ENCODE measurements around the gene PCNX2. TPM values are rescaled to one million over a fixed set of nuclear protein-coding genes. Genes with fewer than 3 reads are reported as not detected.

Gene PCNX2
- polyA plus RNA-seq, 3 donors: 0.29 to 7.9 (median 0.62) TPM

DNA sequence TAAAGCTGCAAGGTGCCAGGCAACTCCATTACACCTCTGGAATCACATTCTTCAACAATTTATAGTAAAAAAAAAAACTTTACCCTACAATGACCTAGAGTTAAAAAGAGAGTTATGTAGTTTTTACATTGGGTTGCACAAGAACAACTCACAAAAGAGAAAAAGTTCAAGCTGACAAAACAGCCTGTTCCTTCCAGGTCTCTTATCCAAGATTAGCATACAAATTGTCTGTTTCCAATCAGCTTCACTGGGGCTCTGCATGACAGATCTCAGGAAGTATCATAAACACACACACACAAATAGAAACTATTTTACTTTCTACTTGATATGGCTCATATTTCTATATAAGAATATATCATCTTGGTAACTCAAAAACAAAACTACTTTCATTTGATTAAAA lies 154.6 kb downstream of the PCNX2 start:
- intact Hi-C loops (cut with micrococcal nuclease): no loop called here
- Histone ChIP-seq H2AFZ (ENCODE audit: insufficient read depth, low read depth, low read length, poor library complexity, severe bottlenecking) (no peak overlapping the region), H3K79me2 (ENCODE audit: insufficient read depth, low read length) (no peaks in the 10 kb centered on the region), H3K9me3 (replicated peaks in 1 of 2; ENCODE audit: control insufficient read depth in 1 of 2, insufficient read depth in 1 of 2, low read length in 2 of 2) (no peaks in the 10 kb centered on the region), H4K20me1 (ENCODE audit: insufficient read depth, low read length) (no peaks in the 10 kb centered on the region), H3K4me2 (replicated peaks; ENCODE audit: extremely low read depth, low read length, poor library complexity, severe bottlenecking) (no peak overlapping the region), H3K36me3 (replicated peaks in 1 of 2; ENCODE audit: control insufficient read depth in 1 of 2, insufficient read depth in 2 of 2, low read length in 2 of 2) (no peaks in the 10 kb centered on the region), H3K27ac (ENCODE audit: low read depth in 1 of 2, low read length in 2 of 2) (no peak overlapping the region), H3K4me1 (ENCODE audit: control insufficient read depth in 1 of 2, insufficient read depth in 2 of 2, low read length in 2 of 2) (no peaks in the 10 kb centered on the region), H3K4me3 (replicated peaks in 1 of 3; ENCODE audit: low read depth in 2 of 3, low read length in 3 of 3) (no peak overlapping the region), H3K27me3 (ENCODE audit: control insufficient read depth in 2 of 2, insufficient read depth in 2 of 2, low read length in 2 of 2) (no peaks in the 10 kb centered on the region), H3K9ac (ENCODE audit: insufficient read depth, low read length, poor library complexity, severe bottlenecking) (no peak overlapping the region)
- no peak for DNase-seq
- Mint-ChIP-seq H3K4me1 (no peaks in the 10 kb centered on the region), H3K27me3 (ENCODE audit: low read depth in 3 of 3) (no peaks in the 10 kb centered on the region), H3K27ac (no peak overlapping the region), H3K9me3 (peaks cover 0 to 2% (median 0%) of the 10 kb centered on the region in 7 donors), H3K36me3 (peaks cover 6 to 12% of the 10 kb centered on the region in 2 donors), H3K4me3 (no peak overlapping the region)
- TF ChIP-seq, protein P1, sequence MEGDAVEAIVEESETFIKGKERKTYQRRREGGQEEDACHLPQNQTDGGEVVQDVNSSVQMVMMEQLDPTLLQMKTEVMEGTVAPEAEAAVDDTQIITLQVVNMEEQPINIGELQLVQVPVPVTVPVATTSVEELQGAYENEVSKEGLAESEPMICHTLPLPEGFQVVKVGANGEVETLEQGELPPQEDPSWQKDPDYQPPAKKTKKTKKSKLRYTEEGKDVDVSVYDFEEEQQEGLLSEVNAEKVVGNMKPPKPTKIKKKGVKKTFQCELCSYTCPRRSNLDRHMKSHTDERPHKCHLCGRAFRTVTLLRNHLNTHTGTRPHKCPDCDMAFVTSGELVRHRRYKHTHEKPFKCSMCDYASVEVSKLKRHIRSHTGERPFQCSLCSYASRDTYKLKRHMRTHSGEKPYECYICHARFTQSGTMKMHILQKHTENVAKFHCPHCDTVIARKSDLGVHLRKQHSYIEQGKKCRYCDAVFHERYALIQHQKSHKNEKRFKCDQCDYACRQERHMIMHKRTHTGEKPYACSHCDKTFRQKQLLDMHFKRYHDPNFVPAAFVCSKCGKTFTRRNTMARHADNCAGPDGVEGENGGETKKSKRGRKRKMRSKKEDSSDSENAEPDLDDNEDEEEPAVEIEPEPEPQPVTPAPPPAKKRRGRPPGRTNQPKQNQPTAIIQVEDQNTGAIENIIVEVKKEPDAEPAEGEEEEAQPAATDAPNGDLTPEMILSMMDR (IDR thresholded peaks at IDR 0.05): no peak

DNA sequence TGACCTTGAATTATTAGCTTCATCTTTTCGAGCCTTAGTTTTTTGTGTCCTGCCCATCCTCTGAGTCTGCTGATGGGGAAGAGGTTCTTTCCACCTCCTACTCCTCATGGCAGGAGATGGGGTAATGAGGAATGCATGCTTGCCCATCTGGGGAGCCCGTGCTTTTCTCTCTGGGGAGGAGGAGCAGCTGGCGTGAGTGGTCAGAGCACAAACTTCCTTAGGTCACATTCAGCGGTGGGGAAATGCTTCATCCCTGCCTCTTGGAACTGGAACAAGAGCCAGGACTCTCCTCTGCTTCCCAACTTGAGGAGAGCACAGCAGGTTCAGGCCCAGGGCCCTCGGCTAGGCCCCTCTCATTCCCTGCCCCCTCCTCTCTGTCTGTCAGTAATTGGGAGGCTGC lies 155.0 kb downstream of the PCNX2 start:
- intact Hi-C loops (cut with micrococcal nuclease): no loop called here

More for the DNA sequence above, 155.0 kb downstream of the PCNX2 start:
- H3K4me1 ChIP-seq (ENCODE audit: control insufficient read depth in 1 of 2, insufficient read depth in 2 of 2, low read length in 2 of 2): no peaks in the 10 kb centered on the region
- H3K4me3 ChIP-seq (replicated peaks in 1 of 3; ENCODE audit: low read depth in 2 of 3, low read length in 3 of 3): no peak overlapping the region
- Mint-ChIP-seq H3K36me3 (peaks cover 6 to 12% of the 10 kb centered on the region in 2 donors), H3K4me3 (no peak overlapping the region), H3K27ac (peak overlapping the region in 1 of 7 donors; percentile 38), H3K9me3 (peaks cover 0 to 2% (median 0%) of the 10 kb centered on the region in 7 donors), H3K4me1 (no peaks in the 10 kb centered on the region), H3K27me3 (ENCODE audit: low read depth in 3 of 3) (no peaks in the 10 kb centered on the region)
- no peak overlapping the region for H2AFZ ChIP-seq (ENCODE audit: insufficient read depth, low read depth, low read length, poor library complexity, severe bottlenecking)
- no peak for DNase-seq
- 96% methylated on average over 3 of the region's 5 CpGs for WGBS (ENCODE audit: insufficient coverage)
- no peaks in the 10 kb centered on the region for H3K36me3 ChIP-seq (replicated peaks in 1 of 2; ENCODE audit: control insufficient read depth in 1 of 2, insufficient read depth in 2 of 2, low read length in 2 of 2)
- no peaks in the 10 kb centered on the region for H3K9me3 ChIP-seq (replicated peaks in 1 of 2; ENCODE audit: control insufficient read depth in 1 of 2, insufficient read depth in 1 of 2, low read length in 2 of 2)
- no peak overlapping the region for H3K9ac ChIP-seq (ENCODE audit: insufficient read depth, low read length, poor library complexity, severe bottlenecking)
- no peak overlapping the region for H3K27ac ChIP-seq (ENCODE audit: low read depth in 1 of 2, low read length in 2 of 2)
- TF ChIP-seq, protein P1 (IDR thresholded peaks at IDR 0.05): no peak
- no peak overlapping the region for H3K4me2 ChIP-seq (replicated peaks; ENCODE audit: extremely low read depth, low read length, poor library complexity, severe bottlenecking)
- H3K79me2 ChIP-seq (ENCODE audit: insufficient read depth, low read length): no peaks in the 10 kb centered on the region
- H3K27me3 ChIP-seq (ENCODE audit: control insufficient read depth in 2 of 2, insufficient read depth in 2 of 2, low read length in 2 of 2): no peaks in the 10 kb centered on the region
- H4K20me1 ChIP-seq (ENCODE audit: insufficient read depth, low read length): no peaks in the 10 kb centered on the region

Measured in CD14-positive monocyte (primary cell).